Activated CD4-positive, alpha-beta T cell treated with anti-CD3 and anti-CD28 coated beads for 24 hours (primary cell): ENCODE measurements around the gene FBXO41.

Source experiments
- DNase-seq, 2 donors: peaks; one replicate each; pipeline ENCODE4 v3.0.0-alpha.2; 2020; ENCODE audit warnings: low read depth in 2 of 2

Gene FBXO41

GRCh38 chr2:73284296-73285158 is at the start of gene FBXO41:
TSS of gene FBXO41 (minus strand) at chr2:73284478. CDS start at chr2:73269630, 14,848 bp downstream.
- DNase-seq: peak; percentile 55 to 66

- DNase-seq: no peak
These were observed 49.8 kb upstream of the FBXO41 start for GRCh38 chr2:73334045-73334444.

- no peak for DNase-seq
These were observed 49.3 kb upstream of the FBXO41 start for GRCh38 chr2:73333564-73333963.

DNA sequence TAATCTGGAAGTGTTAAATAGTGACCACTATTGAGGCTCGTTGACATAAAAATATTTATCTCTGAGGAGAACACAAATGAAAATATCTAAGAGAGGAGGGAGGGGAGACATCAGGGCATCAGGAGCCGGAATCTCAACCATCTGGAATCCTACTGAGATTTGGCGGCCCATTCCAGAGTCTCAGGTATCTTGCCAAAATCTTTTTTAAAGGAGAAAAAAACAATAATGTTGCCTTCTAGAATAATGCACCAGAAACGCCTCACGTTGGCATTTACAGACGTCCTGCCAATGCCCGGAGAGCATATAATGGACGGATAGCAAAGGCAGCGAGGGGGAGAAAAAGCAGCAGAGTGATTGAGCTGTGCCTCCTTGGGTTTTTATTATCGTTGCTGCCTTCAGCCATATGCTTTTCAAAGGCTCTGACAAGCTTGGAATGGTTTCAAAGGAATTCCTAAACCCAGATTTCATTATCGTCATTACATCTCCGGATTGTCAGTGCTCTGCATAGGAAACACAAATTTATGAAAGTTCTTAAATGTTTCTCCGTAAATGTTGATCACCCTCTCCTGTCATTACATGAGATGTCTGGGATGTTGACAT is 39.9 kb upstream of the FBXO41 start:
- no peak for DNase-seq

DNA sequence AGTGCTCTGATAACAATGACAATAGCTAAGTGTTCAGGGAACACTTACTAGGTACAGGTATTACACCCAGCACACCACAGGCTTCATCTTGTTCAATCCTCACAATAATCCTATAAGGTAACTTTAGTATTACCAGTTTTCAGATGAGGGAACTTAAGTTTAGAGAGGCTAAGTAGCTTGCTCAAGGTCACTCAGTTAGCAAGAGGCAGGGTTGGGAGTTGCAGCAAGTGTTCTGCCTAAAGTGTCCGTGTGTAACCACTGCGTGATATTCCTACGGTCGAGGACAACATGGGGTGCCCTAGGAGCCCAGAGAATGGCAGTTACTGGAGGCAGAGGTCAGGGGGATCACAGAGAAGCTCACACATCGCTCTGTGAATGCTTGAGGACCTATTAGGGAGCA is 39.3 kb upstream of the FBXO41 start:
- DNase-seq: no peak

DNA sequence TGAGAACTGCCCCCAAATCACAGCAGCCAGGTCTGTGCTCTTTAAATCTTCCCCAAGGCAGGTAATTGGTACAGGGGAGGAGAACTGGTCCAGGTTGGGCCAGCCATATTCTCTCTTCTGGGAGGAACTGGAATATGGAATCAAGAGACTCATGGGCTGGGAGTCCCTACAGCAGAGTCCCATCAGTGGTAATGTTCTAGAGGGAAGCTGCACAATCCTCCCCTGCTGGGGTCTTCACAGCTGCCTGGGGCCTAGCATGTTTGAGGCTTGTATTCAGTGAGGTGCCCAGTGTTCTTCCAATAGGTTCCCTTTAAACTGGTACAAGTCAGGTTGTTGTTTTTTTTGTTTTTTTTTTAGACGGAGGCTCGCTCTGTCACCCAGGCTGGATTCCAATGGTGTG is 30.2 kb upstream of the FBXO41 start:
- no peak for DNase-seq

- no peak for DNase-seq
These were observed 23.4 kb upstream of the FBXO41 start for GRCh38 chr2:73307720-73308119.

GRCh38 chr2:73301636-73302035 is 17.4 kb upstream of the FBXO41 start:
- DNase-seq: no peak

- no peak for DNase-seq
These were observed 16.6 kb upstream of the FBXO41 start for GRCh38 chr2:73300926-73301325.

DNA sequence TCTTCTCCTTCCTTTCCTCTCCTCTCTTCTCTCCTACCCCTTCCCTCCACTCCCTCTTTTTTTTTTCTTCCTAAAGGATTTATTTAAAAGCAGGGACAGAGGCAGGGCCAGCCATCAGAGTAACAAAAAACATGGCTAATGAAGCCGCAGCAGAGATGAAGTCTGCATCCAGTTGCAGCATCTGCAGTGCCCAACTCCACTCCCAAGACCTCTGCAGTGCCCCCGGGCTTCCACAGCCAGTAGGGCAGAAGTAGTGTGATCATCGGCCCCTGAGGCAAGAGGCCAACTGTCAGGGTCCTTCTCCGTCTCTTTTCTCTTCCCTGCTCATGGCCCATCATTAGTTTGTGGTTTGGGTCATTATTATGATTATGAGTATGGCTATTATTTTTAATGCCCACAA is 13.3 kb upstream of the FBXO41 start:
- DNase-seq: no peak

DNA sequence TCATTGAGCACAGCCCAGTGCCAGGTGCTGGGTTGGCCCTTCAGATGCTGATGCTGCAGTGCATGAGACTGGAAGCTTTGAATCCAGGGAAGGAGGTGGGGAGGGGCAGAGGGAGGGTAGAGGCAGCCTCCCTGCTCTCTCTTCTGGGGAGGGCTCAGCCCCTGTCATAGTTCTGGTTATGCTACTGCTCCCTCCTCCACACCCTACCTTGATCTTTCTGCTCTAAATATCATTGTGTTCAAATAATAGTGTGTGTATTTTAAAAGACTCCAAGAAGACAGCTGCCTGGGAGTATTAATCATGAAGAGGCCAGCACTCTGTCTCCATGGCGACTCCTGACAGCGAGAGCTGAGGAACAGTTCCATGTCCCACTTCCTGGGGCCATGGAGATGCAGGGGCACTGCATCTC is 12.9 kb upstream of the FBXO41 start:
- DNase-seq: no peak

- no peak for DNase-seq
These were observed 11.6 kb upstream of the FBXO41 start for GRCh38 chr2:73295751-73296400.

DNA sequence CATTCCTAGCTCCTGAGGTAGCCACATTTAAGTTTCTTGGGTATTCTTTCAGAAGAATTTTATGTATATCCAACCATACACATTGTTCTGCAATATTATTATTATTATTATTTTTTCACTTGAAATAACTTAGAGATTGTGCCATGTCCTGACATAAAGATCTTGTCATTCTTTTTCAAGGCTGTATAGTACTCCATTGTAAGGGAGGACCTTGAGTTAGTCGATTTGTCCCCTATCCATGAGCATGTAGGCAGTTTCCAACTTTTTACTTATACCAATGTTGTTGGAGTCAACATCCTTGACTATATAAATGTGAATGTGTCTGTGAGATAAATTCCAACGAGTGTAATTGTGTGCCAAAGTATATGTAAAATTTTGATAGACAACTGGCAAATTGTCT is 10.0 kb upstream of the FBXO41 start:
- DNase-seq: no peak

GRCh38 chr2:73293534-73294171 is 9.4 kb upstream of the FBXO41 start, which contains the start of gene EGR4:
TSS of gene EGR4 (minus strand) at chr2:73293548. CDS start at chr2:73293317, 231 bp downstream.
- DNase-seq: peak; percentile 80 to 81

GRCh38 chr2:73292906-73293533 is 8.7 kb upstream of the FBXO41 start:
- no peak for DNase-seq

GRCh38 chr2:73292316-73292905 is 8.1 kb upstream of the FBXO41 start:
- DNase-seq: no peak

- DNase-seq: no peak
These were observed 7.4 kb upstream of the FBXO41 start for GRCh38 chr2:73291461-73292315.

GRCh38 chr2:73291093-73291460 is 6.8 kb upstream of the FBXO41 start:
- peak in 1 of 2 donors; percentile 47 for DNase-seq

GRCh38 chr2:73290049-73290839 is 6.0 kb upstream of the FBXO41 start:
- no peak for DNase-seq

DNA sequence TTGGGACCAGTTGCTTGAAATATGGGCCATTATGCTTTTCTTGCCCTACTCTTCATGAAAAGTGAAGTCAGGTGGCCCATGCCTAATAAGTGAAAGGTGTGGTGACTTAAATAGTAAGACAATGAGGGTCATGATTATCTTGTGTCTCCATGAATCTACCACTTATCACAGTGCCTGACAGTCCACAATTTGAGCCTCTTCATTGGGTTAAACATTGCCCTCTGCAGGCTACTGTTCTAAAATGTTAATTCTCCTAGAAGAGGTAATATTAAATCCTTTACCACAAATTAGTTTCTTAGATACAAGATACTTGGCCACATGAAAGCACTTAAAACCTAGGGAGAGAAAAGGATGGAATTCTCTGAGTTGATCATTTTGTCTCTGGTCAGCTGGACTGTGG is 5.0 kb upstream of the FBXO41 start:
- no peak for DNase-seq
